TTC549 (cell line): Measurements from ENCODE around the gene CTU1.

ENCODE experiments used
- FAIRE-seq: peaks from 2 replicates; lab custom pipeline; 2012; peaks lifted over from hg19 to GRCh38; lab: Jason Lieb, UNC

Gene CTU1

GRCh38 chr19:51102991-51103390 lies 5.2 kb downstream of the CTU1 start:
- no peak for FAIRE-seq

- FAIRE-seq = no peak
Observed at GRCh38 chr19:51101171-51101865, 6.9 kb downstream of the CTU1 start.

GRCh38 chr19:51100601-51101000 lies 7.6 kb downstream of the CTU1 start:
- no peak for FAIRE-seq

- FAIRE-seq = no peak
Observed at GRCh38 chr19:51099047-51099382, 9.2 kb downstream of the CTU1 start.

GRCh38 chr19:51098365-51099046 lies 9.7 kb downstream of the CTU1 start:
- no peak for FAIRE-seq

GRCh38 chr19:51097796-51098195 lies 10.4 kb downstream of the CTU1 start:
- FAIRE-seq = no peak

GRCh38 chr19:51097166-51097738 lies 11.0 kb downstream of the CTU1 start:
- FAIRE-seq = no peak

- no peak for FAIRE-seq
Observed at GRCh38 chr19:51096473-51097165, 11.6 kb downstream of the CTU1 start.

- FAIRE-seq = no peak
Observed at GRCh38 chr19:51094696-51095279, 13.4 kb downstream of the CTU1 start.

GRCh38 chr19:51093510-51094345 lies 14.5 kb downstream of the CTU1 start:
- FAIRE-seq = no peak

- FAIRE-seq = no peak
Observed at GRCh38 chr19:51093101-51093500, 15.1 kb downstream of the CTU1 start.

- no peak for FAIRE-seq
Observed at GRCh38 chr19:51091895-51092873, 16.0 kb downstream of the CTU1 start.

- no peak for FAIRE-seq
Observed at GRCh38 chr19:51091126-51091525, 17.1 kb downstream of the CTU1 start.

GRCh38 chr19:51090471-51090870 lies 17.7 kb downstream of the CTU1 start:
- FAIRE-seq = no peak

GRCh38 chr19:51089786-51090185 lies 18.4 kb downstream of the CTU1 start:
- no peak for FAIRE-seq

GRCh38 chr19:51086153-51086850 lies 21.9 kb downstream of the CTU1 start:
- FAIRE-seq = no peak

- no peak for FAIRE-seq
Observed at GRCh38 chr19:51084505-51084904, 23.7 kb downstream of the CTU1 start.

GRCh38 chr19:51083783-51084182 lies 24.4 kb downstream of the CTU1 start:
- no peak for FAIRE-seq

- no peak for FAIRE-seq
Observed at GRCh38 chr19:51083181-51083580, 25.0 kb downstream of the CTU1 start.

GRCh38 chr19:51082611-51083010 lies 25.6 kb downstream of the CTU1 start, which contains the start of gene KLK14:
Gene KLK14, minus strand, starts transcription at chr19:51082887. Its CDS starts 273 bp downstream, at chr19:51082614.
- FAIRE-seq = no peak
